Measurements from ENCODE around the gene TP53TG5.

The TP53TG5 gene

GRCh38 chr20:45378191-45378590, at the start of gene TP53TG5:
TSS of gene TP53TG5 (minus strand) at chr20:45378325. CDS start at chr20:45378236, 89 bp downstream.
- no peak for DNase-seq

DNA sequence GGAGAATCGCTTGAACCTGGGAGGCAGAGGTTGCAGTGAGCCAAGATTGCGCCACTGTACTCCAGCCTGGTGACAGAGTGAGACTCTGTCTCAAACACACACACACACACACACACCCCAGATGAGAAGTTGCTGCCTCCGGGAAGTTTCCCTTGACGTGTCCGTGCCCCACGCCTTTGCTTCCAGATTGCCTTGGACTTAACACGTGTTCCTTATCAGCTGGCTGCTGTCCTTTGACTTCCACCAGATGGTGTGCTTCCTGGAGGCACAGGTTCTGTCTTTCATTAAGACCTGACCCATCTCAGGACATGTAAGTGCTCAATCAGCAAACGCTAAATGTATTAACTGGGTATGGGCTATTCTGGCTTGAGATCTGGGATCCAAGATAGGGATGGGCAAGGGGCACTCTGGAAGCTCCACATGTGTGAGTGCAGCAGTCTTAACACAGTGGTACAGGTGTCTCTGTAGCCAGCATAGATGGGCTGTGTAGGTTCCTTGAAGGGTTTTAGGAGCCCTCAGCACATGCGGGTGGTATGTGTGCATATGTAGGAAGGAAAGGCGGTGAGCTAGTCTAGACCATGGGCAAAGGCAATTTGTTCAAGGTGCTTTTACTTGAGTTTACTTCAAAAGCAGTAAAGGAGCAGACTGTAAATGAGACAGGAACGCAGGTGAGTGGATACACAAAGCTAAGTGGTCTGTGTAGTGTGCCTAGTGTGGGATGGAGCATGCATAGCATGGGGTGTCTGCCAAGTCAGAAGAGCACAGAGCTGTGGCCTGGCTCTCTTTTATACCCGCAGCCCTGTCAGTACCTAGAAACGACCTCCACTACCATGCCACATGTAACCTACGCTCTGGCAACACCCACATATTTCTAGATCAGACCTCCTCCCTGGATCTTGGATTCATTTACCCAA, 49.4 kb upstream of the TP53TG5 start:
- no peak for DNase-seq

- no peak for DNase-seq
These were observed 48.3 kb upstream of the TP53TG5 start for GRCh38 chr20:45426320-45427016.

GRCh38 chr20:45425561-45425960, 47.4 kb upstream of the TP53TG5 start:
- no peak for DNase-seq

DNA sequence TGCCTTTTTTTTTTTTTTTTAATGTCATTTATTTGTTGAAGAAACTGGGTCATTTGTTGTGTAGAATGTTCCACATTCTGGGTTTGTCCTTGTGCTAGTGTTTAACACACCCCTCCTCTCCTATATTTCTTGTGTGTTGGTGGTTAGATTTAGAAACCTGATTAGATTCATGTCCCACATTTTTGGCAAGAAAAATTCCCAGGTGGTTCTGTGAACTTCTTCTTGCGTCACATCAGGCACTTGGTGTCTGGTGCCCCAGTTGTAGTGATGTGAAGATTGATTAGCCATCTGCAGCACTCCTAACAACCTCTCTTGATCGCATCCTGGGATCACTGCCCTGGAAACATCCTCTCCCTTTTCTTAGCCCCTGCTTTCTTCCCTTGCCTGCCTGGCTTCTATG, 45.6 kb upstream of the TP53TG5 start:
- DNase-seq = no peak

- no peak for DNase-seq
These were observed 42.0 kb upstream of the TP53TG5 start for GRCh38 chr20:45420125-45420524.

- DNase-seq = peak; percentile 35
These were observed 41.3 kb upstream of the TP53TG5 start for GRCh38 chr20:45419188-45420091.

GRCh38 chr20:45416917-45417316, 38.8 kb upstream of the TP53TG5 start:
- DNase-seq = no peak

DNA sequence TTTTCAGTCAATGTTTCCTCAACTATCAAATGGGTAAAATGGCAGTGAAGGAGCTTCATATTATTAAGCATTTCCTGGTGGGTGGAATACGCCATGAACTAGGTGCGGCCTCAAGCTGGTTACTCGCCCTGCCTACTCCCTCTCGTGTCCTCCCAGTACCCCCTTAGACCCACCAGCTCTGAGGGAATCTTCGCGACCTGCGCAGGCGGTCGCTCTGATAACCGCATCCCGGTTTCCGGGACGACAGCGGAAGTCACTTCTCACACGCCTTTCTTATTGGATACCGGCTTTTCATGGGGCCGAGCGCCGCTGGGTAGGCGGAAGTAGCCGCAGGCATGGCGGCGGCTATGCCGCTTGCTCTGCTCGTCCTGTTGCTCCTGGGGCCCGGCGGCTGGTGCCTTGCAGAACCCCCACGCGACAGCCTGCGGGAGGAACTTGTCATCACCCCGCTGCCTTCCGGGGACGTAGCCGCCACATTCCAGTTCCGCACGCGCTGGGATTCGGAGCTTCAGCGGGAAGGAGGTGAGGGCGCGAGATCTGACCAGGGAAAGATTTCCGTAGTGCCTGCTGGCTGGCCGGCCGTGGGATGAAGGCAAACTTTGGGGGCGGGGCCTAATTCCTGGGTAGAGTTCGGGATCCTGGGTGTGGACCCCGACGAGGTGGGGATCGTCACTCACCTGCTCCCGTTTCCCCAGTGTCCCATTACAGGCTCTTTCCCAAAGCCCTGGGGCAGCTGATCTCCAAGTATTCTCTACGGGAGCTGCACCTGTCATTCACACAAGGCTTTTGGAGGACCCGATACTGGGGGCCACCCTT, 37.9 kb upstream of the TP53TG5 start, which contains the start of gene PIGT:
PIGT (plus strand) TSS at position 320 of the 816 bp plus-strand sequence; CDS start at position 336, 16 bp downstream.
- peak; percentile 91 for DNase-seq

- DNase-seq = no peak
These were observed 35.4 kb upstream of the TP53TG5 start for GRCh38 chr20:45413479-45413878.

DNA sequence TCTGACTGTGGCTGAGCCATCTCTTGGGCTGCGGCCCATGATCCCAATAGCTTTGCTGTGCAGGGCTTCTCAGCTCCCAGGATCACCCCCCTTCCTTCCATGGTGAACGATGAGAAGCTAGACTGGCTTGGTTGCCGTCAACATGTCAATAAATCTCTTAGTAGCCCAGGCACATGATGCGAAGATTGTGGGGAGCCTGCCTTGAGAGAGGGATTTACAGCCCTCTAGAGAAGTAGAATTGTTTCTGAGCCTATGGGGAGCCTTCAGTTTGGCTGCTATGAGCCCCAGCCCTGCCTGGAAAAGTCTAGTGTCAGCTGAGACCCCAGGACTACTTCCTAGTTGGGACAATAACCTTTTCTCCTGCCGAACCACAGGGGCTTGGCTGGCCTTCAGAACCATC, 34.5 kb upstream of the TP53TG5 start:
- DNase-seq = no peak

DNA sequence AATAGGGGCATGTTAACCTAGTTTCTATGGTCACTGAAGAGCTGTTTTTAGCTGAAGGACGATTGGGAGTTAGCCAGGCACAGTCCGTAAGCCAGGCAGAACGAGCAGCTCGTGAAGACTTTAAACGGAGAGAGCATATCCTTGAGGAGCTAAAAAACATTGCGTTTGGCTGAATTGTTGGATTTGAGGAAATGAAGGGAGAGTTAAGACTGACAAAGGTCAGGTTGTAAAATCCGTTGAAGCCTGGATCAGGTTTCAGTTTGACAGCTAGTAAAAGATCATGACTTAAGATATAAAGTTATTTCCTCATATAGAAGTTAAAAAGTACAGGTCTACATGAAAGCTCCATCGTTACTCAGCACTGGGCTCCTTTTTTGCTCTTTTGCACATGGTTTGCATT, 32.8 kb upstream of the TP53TG5 start:
- no peak for DNase-seq

DNA sequence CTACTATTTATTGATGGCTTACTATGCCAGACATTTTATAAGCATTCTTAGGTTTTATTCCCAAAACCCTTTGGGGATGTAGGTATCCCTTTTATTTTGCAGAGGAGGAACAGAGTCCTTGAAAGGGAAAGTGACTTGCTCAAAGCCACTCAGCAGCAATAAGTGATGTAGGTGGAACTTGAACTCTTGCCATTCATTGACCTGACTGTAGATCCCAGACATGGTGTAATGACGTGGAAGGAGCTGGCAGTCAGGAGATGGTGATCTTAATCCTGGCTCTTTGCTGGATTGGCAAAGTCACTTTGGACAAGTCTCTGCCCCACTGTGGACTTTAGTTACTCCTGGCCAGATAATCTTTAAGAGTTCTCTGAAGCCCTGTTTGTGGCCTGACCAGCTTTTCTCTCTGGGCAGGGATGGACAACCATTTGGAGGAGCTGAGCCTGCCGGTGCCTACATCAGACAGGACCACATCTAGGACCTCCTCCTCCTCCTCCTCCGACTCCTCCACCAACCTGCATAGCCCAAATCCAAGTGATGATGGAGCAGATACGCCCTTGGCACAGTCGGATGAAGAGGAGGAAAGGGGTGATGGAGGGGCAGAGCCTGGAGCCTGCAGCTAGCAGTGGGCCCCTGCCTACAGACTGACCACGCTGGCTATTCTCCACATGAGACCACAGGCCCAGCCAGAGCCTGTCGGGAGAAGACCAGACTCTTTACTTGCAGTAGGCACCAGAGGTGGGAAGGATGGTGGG, 31.6 kb upstream of the TP53TG5 start:
- no peak for DNase-seq

GRCh38 chr20:45408646-45409213, 30.6 kb upstream of the TP53TG5 start:
- DNase-seq = no peak

- DNase-seq = no peak
These were observed 29.9 kb upstream of the TP53TG5 start, which contains the start of gene DBNDD2 for GRCh38 chr20:45407783-45408645. TSS of gene DBNDD2 (plus strand) at chr20:45408289. CDS start at chr20:45408468, 179 bp downstream.

DNA sequence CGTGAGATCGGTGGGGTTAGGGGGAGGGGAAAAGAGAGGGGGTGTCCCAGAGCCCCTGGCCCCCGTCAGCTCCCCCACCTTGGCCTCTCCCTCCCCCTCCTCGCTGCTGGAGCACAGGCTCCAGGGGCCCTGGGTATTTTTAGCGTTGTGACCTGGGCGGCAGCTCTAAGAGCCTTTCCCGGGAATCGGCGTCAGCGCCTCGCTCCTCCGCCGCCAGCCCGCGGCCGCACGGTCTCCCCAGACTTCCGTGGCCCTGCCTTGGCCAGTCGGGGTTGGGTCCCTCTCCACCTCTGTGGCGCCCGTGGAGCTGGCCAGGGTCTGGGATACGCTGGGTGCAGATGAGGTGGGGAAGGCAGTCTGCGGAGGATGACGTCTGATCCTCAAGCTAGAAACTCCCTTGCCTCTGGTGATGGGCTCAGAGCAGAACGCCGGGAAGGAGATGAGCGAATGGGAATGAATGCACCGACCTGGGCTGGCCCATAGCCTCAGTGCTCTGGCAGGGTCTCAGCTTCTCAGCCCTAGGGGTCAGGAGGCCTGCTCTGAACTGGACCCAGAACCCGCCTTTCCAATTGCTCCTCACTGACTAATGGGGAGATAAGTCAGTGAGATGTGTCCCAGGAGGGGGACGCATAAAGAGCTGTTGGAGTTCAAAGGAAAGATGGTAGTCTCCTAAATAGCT, 29.1 kb upstream of the TP53TG5 start:
- DNase-seq = no peak

DNA sequence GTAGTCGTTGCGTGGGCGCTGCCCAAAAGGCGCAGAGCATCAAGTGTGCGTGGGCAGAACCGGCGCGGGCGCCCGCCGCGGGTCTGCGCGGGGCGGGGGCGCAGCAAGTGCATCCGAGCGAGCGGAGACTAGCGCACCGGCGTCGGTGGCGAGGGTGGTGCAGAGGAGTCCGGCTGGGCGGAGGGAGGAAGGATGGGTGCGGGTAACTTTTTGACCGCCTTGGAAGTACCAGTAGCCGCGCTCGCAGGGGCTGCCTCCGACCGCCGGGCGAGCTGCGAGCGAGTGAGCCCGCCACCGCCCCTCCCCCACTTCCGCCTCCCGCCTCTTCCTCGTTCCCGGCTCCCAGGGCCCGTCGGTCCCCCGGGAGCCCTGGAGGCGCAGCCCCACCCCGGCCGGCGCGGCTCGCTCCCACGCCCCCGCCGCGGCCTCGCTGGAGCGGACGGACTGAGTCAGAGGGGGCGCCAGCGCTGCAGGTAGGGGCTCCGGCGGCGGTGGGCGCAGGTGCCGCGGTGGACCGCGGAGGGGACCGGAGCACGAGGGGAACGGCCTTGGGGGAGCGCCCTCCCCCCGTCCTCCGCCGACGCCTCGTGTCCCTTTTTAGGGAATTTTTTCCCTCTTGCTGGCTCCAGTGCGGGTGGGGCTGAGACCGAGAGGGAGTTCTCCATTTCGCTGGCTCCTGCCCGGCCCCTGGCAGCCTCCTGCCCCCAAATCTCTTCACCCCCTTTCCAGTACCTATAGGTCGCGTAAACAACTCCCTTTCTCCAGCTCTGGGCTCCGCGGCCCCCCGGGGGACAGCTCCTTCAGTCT, 28.3 kb upstream of the TP53TG5 start:
- DNase-seq = peak; percentile 59

- no peak for DNase-seq
These were observed 27.6 kb upstream of the TP53TG5 start for GRCh38 chr20:45405571-45406259.

All from activated naive CD4-positive, alpha-beta T cell treated with Interleukin-2 at 50 U/mL for 16 hours (primary cell).